ENCODE data around the gene TECTA.

The TECTA gene

GRCh38 chr11:121063728-121064127 lies 37.3 kb upstream of the TECTA start:
- TF ChIP-seq CTCF (IDR thresholded peaks at IDR 0.05; ENCODE audit: insufficient read depth, low read depth, low read length, missing control alignments): peak; percentile 9
- no peak overlapping the region for H3K4me3 ChIP-seq (ENCODE audit: low read depth, low read length)
- DNase-seq (ENCODE audit: low read depth): no peak

- DNase-seq (ENCODE audit: low read depth): no peak
- no peak for TF ChIP-seq CTCF (IDR thresholded peaks at IDR 0.05; ENCODE audit: insufficient read depth, low read depth, low read length, missing control alignments)
These were observed 34.4 kb upstream of the TECTA start for GRCh38 chr11:121066623-121067022.

GRCh38 chr11:121067026-121067425 lies 34.0 kb upstream of the TECTA start:
- H3K4me3 ChIP-seq (ENCODE audit: low read depth, low read length): no peak overlapping the region
- DNase-seq (ENCODE audit: low read depth): no peak
- TF ChIP-seq CTCF (IDR thresholded peaks at IDR 0.05; ENCODE audit: insufficient read depth, low read depth, low read length, missing control alignments): no peak

More at GRCh38 chr11:121066623-121067022, 34.4 kb upstream of the TECTA start:
- H3K4me3 ChIP-seq (ENCODE audit: low read depth, low read length): no peak overlapping the region

GRCh38 chr11:121067453-121067852 lies 33.6 kb upstream of the TECTA start:
- no peak overlapping the region for H3K4me3 ChIP-seq (ENCODE audit: low read depth, low read length)
- no peak for DNase-seq (ENCODE audit: low read depth)
- no peak for TF ChIP-seq CTCF (IDR thresholded peaks at IDR 0.05; ENCODE audit: insufficient read depth, low read depth, low read length, missing control alignments)

- peak; percentile 9 for DNase-seq (ENCODE audit: low read depth)
- no peak overlapping the region for H3K4me3 ChIP-seq (ENCODE audit: low read depth, low read length)
- TF ChIP-seq CTCF (IDR thresholded peaks at IDR 0.05; ENCODE audit: insufficient read depth, low read depth, low read length, missing control alignments): no peak
These were observed 32.9 kb upstream of the TECTA start for GRCh38 chr11:121067962-121068647.

- DNase-seq (ENCODE audit: low read depth): no peak
- H3K4me3 ChIP-seq (ENCODE audit: low read depth, low read length): no peak overlapping the region
- TF ChIP-seq CTCF (IDR thresholded peaks at IDR 0.05; ENCODE audit: insufficient read depth, low read depth, low read length, missing control alignments): no peak
These were observed 32.3 kb upstream of the TECTA start for GRCh38 chr11:121068787-121069186.
